Upper lobe of left lung (tissue), 6 donors: ENCODE data around the gene EXOC4. TPM values are rescaled to one million over a fixed set of nuclear protein-coding genes. Genes with fewer than 3 reads are reported as not detected.

Source experiments
- ATAC-seq, 2 donors: fragments of 200-7000 bp; cut with Tn5 transposase; one replicate each; pipeline ENCODE4 v1.9.1; 2022; ENCODE audit warnings: mild to moderate bottlenecking in 2 of 2, moderate library complexity in 2 of 2; ENCODE audit not compliant: low FRiP score in 2 of 2
- DNase-seq, 2 donors: peaks; one replicate each; pipeline ENCODE4 v3.0.0-alpha.2; 2019 to 2020
- H3K27ac ChIP-seq, 4 donors: fragments of 200-600 bp; sonication (generic); one replicate each; pipeline ENCODE4 v1.5.1; 2016 to 2019
- H3K27me3 ChIP-seq, 4 donors: fragments of 200-600 bp; sonication (generic); one replicate each; pipeline ENCODE4 v1.5.1; 2017 to 2019
- H3K36me3 ChIP-seq, 4 donors: fragments of 200-600 bp; sonication (generic); one replicate each; pipeline ENCODE4 v1.5.1; 2016 to 2019
- H3K4me1 ChIP-seq, 4 donors: fragments of 200-600 bp; sonication (generic); one replicate each; pipeline ENCODE4 v1.5.1; 2018 to 2019
- H3K4me3 ChIP-seq, 4 donors: fragments of 200-600 bp; sonication (generic); one replicate each; pipeline ENCODE4 v1.5.1; 2017 to 2019; ENCODE audit warnings: mild to moderate bottlenecking in 2 of 4, moderate library complexity in 1 of 4
- H3K9me3 ChIP-seq, 4 donors: fragments of 200-600 bp; sonication (generic); one replicate each; pipeline ENCODE4 v1.5.1; 2018 to 2019
- EP300 ChIP-seq, 4 donors: sonication (generic); formaldehyde crosslinking; IDR thresholded peaks; one replicate each; pipeline ENCODE4 v1.5.1; 2017; ENCODE audit warnings: antibody characterized with exemption in 4 of 4, control low read depth in 2 of 4
- POLR2A ChIP-seq, 4 donors: fragments of 450-650 bp; IDR thresholded peaks; one replicate each; pipeline ENCODE4 v1.5.1; 2016 to 2017; ENCODE audit warnings: antibody characterized with exemption in 4 of 4, mild to moderate bottlenecking in 2 of 4
- POLR2AphosphoS5 ChIP-seq, 2 donors: sonication (generic); formaldehyde crosslinking; IDR thresholded peaks; one replicate each; pipeline ENCODE4 v1.5.1; 2017; ENCODE audit warnings: antibody characterized with exemption in 2 of 2
- WGBS, 2 donors: methylation state at CpG; one replicate each; pipeline ENCODE4 v1.1.5; 2017 to 2018; 5-methylcytosine and 5-hydroxymethylcytosine counted together
- total RNA-seq, 6 donors: library from RNA; depleted of rRNA in 4 of 6; stranded (reverse); fragments of >200 nt in 4 of 6; gene quantifications; one replicate each; pipeline versions ENCODE4 v1.1.0 to v1.2.1, GENCODE V29; 2016 to 2021
- TF ChIP-seq, protein P1 (sequence below), 6 experiments: fragments of 450-650 bp in 4 of 6; fragments of 200-600 bp in 2 of 6; sonication (generic) in 2 of 6; IDR thresholded peaks; one replicate each; pipeline ENCODE4 v1.5.1; 2016 to 2019; ENCODE audit warnings: antibody characterized with exemption in 6 of 6
- donor health status: DM: no; HTN: no; CAD: no; lungs with moderate emphysema.
- donor health status: DM: no; HTN: yes; CAD: no; lungs with severe emphysema.

Gene EXOC4
- total RNA-seq, 6 donors from 2014 or later: 56.3 to 325 (median 99.4) TPM

DNA sequence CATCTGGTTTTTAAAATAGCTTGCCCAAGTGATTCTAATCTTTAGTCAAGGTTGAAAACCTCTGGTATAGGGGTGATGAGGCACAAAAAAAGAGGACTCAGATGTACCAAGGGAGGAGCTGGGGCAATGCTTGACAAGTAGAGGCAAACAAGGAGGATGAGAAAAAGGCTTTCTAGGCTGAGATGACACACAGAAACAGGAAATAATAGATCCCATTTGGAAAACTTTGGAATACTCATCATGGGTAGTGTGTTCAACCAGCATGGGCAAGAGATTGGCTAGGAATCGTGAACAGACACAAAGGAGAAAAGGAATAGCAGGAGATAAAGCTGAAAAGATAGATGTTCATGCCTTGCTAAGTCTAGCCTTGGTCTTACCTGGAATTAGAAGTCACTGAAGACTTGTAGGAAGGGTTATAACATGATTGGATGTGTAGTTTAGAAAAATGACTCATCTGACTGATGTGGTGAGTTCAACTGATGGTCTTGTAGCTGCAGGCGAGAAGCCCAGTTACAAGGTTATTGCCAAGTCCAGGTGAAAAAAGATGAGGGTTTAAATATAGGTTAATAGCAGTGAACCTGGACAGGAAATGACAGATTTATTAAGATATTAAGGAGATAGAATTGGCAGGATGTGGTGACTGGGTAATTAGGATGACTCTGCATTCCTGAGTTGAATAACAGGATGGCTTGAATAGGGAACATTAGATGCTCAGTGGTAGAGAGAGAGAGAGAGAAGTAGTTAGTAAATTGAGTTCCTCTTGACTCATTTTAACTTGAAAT lies 660.2 kb downstream of the EXOC4 start:
- DNase-seq (no peak), ATAC-seq (no peak)
- H3K27me3 ChIP-seq: no peaks in the 10 kb centered on the region
- no peaks in the 10 kb centered on the region for H3K4me1 ChIP-seq
- no peaks in the 10 kb centered on the region for H3K9me3 ChIP-seq
- no peaks in the 10 kb centered on the region for H3K36me3 ChIP-seq
- WGBS, 2 donors: 99 to 100% methylated on average over 2 of the region's 2 CpGs
- no peak overlapping the region for H3K27ac ChIP-seq
- H3K4me3 ChIP-seq: no peak overlapping the region
- no peak for TF ChIP-seq POLR2A (IDR thresholded peaks at IDR 0.05)
- TF ChIP-seq EP300 (IDR thresholded peaks at IDR 0.05): no peak
- TF ChIP-seq POLR2AphosphoS5 (IDR thresholded peaks at IDR 0.05): no peak
- TF ChIP-seq, protein P1, sequence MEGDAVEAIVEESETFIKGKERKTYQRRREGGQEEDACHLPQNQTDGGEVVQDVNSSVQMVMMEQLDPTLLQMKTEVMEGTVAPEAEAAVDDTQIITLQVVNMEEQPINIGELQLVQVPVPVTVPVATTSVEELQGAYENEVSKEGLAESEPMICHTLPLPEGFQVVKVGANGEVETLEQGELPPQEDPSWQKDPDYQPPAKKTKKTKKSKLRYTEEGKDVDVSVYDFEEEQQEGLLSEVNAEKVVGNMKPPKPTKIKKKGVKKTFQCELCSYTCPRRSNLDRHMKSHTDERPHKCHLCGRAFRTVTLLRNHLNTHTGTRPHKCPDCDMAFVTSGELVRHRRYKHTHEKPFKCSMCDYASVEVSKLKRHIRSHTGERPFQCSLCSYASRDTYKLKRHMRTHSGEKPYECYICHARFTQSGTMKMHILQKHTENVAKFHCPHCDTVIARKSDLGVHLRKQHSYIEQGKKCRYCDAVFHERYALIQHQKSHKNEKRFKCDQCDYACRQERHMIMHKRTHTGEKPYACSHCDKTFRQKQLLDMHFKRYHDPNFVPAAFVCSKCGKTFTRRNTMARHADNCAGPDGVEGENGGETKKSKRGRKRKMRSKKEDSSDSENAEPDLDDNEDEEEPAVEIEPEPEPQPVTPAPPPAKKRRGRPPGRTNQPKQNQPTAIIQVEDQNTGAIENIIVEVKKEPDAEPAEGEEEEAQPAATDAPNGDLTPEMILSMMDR (IDR thresholded peaks at IDR 0.05): no peak

DNA sequence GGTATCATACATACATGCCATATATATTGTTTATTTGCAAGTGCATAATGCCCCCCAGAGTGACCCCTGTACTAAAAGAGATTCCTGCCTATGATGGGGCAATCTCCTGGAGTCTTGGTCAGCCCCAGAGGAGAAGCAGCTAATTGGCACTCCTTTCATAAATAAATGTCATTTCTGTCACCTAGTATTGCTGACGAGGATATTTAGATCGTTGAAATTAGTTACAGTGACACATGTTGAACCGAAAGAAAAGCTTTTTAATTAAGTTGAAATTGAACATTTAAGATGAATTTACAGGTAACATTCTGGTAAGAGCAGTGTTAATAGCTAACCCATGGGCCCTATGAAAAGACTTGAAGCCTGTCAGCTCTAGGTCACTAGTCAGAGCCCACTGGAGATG lies 663.7 kb downstream of the EXOC4 start:
- no peaks in the 10 kb centered on the region for H3K4me1 ChIP-seq
- H3K27me3 ChIP-seq: no peaks in the 10 kb centered on the region
- H3K36me3 ChIP-seq: peaks cover 0 to 4% (median 0%) of the 10 kb centered on the region in 4 donors
- H3K4me3 ChIP-seq: no peak overlapping the region
- H3K27ac ChIP-seq: no peak overlapping the region
- WGBS, 2 donors: 93 to 97% methylated on average over 3 of the region's 3 CpGs
- ATAC-seq (no peak), DNase-seq (no peak)
- TF ChIP-seq EP300 (IDR thresholded peaks at IDR 0.05) (no peak), POLR2A (IDR thresholded peaks at IDR 0.05) (no peak), POLR2AphosphoS5 (IDR thresholded peaks at IDR 0.05) (no peak)
- TF ChIP-seq, protein P1 (IDR thresholded peaks at IDR 0.05): no peak
- H3K9me3 ChIP-seq: peaks cover 5 to 11% (median 5%) of the 10 kb centered on the region in 4 donors

- Histone ChIP-seq H3K9me3 (peaks cover 7 to 13% (median 11%) of the 10 kb centered on the region in 4 donors), H3K36me3 (peaks cover 0 to 4% (median 0%) of the 10 kb centered on the region in 4 donors), H3K4me1 (no peaks in the 10 kb centered on the region), H3K27me3 (no peaks in the 10 kb centered on the region), H3K4me3 (no peak overlapping the region), H3K27ac (no peak overlapping the region)
- ATAC-seq (no peak), DNase-seq (no peak)
- TF ChIP-seq, protein P1 (IDR thresholded peaks at IDR 0.05): no peak
- TF ChIP-seq POLR2AphosphoS5 (IDR thresholded peaks at IDR 0.05) (no peak), POLR2A (IDR thresholded peaks at IDR 0.05) (no peak), EP300 (IDR thresholded peaks at IDR 0.05) (no peak)
Measured at GRCh38 chr7:133919810-133920209, 666.9 kb downstream of the EXOC4 start.

- peaks cover 0 to 4% (median 0%) of the 10 kb centered on the region in 4 donors for H3K36me3 ChIP-seq
Measured at GRCh38 chr7:133921635-133922182, 668.8 kb downstream of the EXOC4 start.

More at GRCh38 chr7:133921635-133922182, 668.8 kb downstream of the EXOC4 start:
- no peak for ATAC-seq
- no peaks in the 10 kb centered on the region for H3K27me3 ChIP-seq
- H3K27ac ChIP-seq: no peak overlapping the region
- no peak for TF ChIP-seq POLR2A (IDR thresholded peaks at IDR 0.05)
- TF ChIP-seq, protein P1 (IDR thresholded peaks at IDR 0.05): no peak
- TF ChIP-seq EP300 (IDR thresholded peaks at IDR 0.05): no peak
- no peak for TF ChIP-seq POLR2AphosphoS5 (IDR thresholded peaks at IDR 0.05)
- no peaks in the 10 kb centered on the region for H3K4me1 ChIP-seq
- DNase-seq: no peak
- H3K9me3 ChIP-seq: peaks cover 7 to 13% (median 11%) of the 10 kb centered on the region in 4 donors
- no peak overlapping the region for H3K4me3 ChIP-seq
